ENCODE data around the gene MBIP.
"Not testable (repeated sequence)": the region's sequence is repeated elsewhere in the genome, so short reads cannot be mapped to it uniquely, and the experiment has no call there.

The MBIP gene

GRCh38 chr14:36356862-36357261 lies 36.4 kb upstream of the MBIP start:
- TF ChIP-seq CTCF (conservative IDR thresholded peaks at IDR 0.05; ENCODE audit: control insufficient read depth, insufficient read depth, low read depth, low read length) = no peak
- no peak overlapping the region for H3K4me3 ChIP-seq (ENCODE audit: control insufficient read depth, low read depth, low read length)
- DNase-seq (ENCODE audit: low read depth) = no peak

- no peak overlapping the region for H3K4me3 ChIP-seq (ENCODE audit: control insufficient read depth, low read depth, low read length)
- no peak for DNase-seq (ENCODE audit: low read depth)
- TF ChIP-seq CTCF (conservative IDR thresholded peaks at IDR 0.05; ENCODE audit: control insufficient read depth, insufficient read depth, low read depth, low read length) = no peak
Observed at GRCh38 chr14:36346052-36346451, 25.6 kb upstream of the MBIP start.

- no peak overlapping the region for H3K4me3 ChIP-seq (ENCODE audit: control insufficient read depth, low read depth, low read length)
- DNase-seq (ENCODE audit: low read depth) = no peak
- TF ChIP-seq CTCF (conservative IDR thresholded peaks at IDR 0.05; ENCODE audit: control insufficient read depth, insufficient read depth, low read depth, low read length) = no peak
Observed at GRCh38 chr14:36344211-36344610, 23.8 kb upstream of the MBIP start.

- DNase-seq (ENCODE audit: low read depth); H3K4me3 ChIP-seq (ENCODE audit: control insufficient read depth, low read depth, low read length): not testable (repeated sequence)
Observed at GRCh38 chr14:36341811-36342210, 21.4 kb upstream of the MBIP start.

GRCh38 chr14:36340276-36340890 lies 19.9 kb upstream of the MBIP start:
- H3K4me3 ChIP-seq (ENCODE audit: control insufficient read depth, low read depth, low read length) = no peak overlapping the region
- DNase-seq (ENCODE audit: low read depth) = no peak
- no peak for TF ChIP-seq CTCF (conservative IDR thresholded peaks at IDR 0.05; ENCODE audit: control insufficient read depth, insufficient read depth, low read depth, low read length)

GRCh38 chr14:36339816-36340215 lies 19.4 kb upstream of the MBIP start:
- no peak overlapping the region for H3K4me3 ChIP-seq (ENCODE audit: control insufficient read depth, low read depth, low read length)
- TF ChIP-seq CTCF (conservative IDR thresholded peaks at IDR 0.05; ENCODE audit: control insufficient read depth, insufficient read depth, low read depth, low read length) = no peak
- no peak for DNase-seq (ENCODE audit: low read depth)

- H3K4me3 ChIP-seq (ENCODE audit: control insufficient read depth, low read depth, low read length) = no peak overlapping the region
- DNase-seq (ENCODE audit: low read depth) = no peak
- no peak for TF ChIP-seq CTCF (conservative IDR thresholded peaks at IDR 0.05; ENCODE audit: control insufficient read depth, insufficient read depth, low read depth, low read length)
Observed at GRCh38 chr14:36333119-36333518, 12.7 kb upstream of the MBIP start.

- not testable (repeated sequence) for H3K4me3 ChIP-seq (ENCODE audit: control insufficient read depth, low read depth, low read length); DNase-seq (ENCODE audit: low read depth)
Observed at GRCh38 chr14:36327573-36327972, 7.1 kb upstream of the MBIP start.

Data from fibroblast of mammary gland (primary cell).